ENCODE results near the gene MIAT. TPM values are rescaled to one million over a fixed set of nuclear protein-coding genes. Genes with fewer than 3 reads are reported as not detected.

MIAT gene
- total and polyA plus RNA-seq, 2 donors (not counting 3 experiments of a cell fraction or from before 2014, with no cell fraction given) = 0.03 to 0.80 TPM

DNA sequence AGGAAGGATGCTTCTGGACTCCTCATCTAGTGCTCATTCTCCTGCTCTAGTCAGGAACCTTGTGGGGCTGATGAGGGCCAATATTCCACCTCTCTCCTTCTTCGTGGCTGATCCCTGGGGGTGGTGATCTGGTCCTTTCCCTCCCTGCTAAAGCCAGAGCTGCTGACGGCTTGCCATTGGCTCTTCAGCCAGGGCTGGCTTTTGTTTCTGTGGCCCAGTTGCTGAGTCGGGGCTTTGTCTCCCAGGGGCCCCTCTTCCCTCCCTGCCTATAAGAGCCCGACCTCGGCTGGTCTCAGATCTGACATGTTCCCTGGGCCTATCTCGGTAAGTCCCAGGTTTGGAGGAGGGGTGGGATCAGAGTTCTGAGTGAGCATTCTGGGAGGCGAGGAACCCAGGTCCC lies 35.7 kb upstream of the MIAT start, which contains the start of gene CRYBA4:
Gene CRYBA4 (plus strand): TSS at position 301 of the 400 bp plus-strand sequence. CDS start 634 bp downstream, outside the sequence.
- no peaks in the 10 kb centered on the region for H3K9me3 ChIP-seq (replicated peaks; ENCODE audit: control insufficient read depth, insufficient read depth, low read length)
- BruUV-seq (replicated peaks) = no TSS peak
- H3K4me1 ChIP-seq (ENCODE audit: control insufficient read depth, extremely low read depth, insufficient read depth, low read length) = no peaks in the 10 kb centered on the region
- no peaks in the 10 kb centered on the region for H4K20me1 ChIP-seq (replicated peaks; ENCODE audit: control insufficient read depth, extremely low read depth, insufficient read depth, low read length)
- H3K9me1 ChIP-seq (replicated peaks; ENCODE audit: control insufficient read depth, extremely low read depth, insufficient read depth, low read length) = no peaks in the 10 kb centered on the region
- H3K36me3 ChIP-seq (ENCODE audit: control insufficient read depth in 2 of 2, extremely low read depth in 1 of 2, insufficient read depth in 2 of 2, low read length in 2 of 2) = no peaks in the 10 kb centered on the region
- ChIA-PET CTCF (no interaction called here), POLR2A (no interaction called here)
- no peak within 1 kb of the TSS for H3K4me3 ChIP-seq (replicated peaks in 1 of 3; ENCODE audit: insufficient read depth in 1 of 3, low read depth in 1 of 3, low read length in 3 of 3)
- FAIRE-seq (no peak), DNase-seq (ENCODE audit: low read depth, low spot score) (no peak)
- dilution Hi-C loops (cut with MboI; ENCODE audit: extremely low pct_ligation_motif_present, low sequenced_read_pairs) (no loop called here), intact Hi-C loops (cut with micrococcal nuclease) (no loop called here)
- H3K79me2 ChIP-seq (ENCODE audit: control insufficient read depth, insufficient read depth, low read length) = no peaks in the 10 kb centered on the region
- no peak within 1 kb of the TSS for H3K27ac ChIP-seq (ENCODE audit: insufficient read depth, low read depth, low read length)
- no peak within 1 kb of the TSS for H2AFZ ChIP-seq (ENCODE audit: low read depth, low read length)
- H3K27me3 ChIP-seq (ENCODE audit: control insufficient read depth in 2 of 2, insufficient read depth in 2 of 2, low read length in 2 of 2) = peaks cover 0 to 2% of the 10 kb centered on the region in 2 experiments
- no peak within 1 kb of the TSS for H3K4me2 ChIP-seq (ENCODE audit: insufficient read depth, low read length)
- no peak for TF ChIP-seq MYC (IDR thresholded peaks at IDR 0.05; ENCODE audit: low read depth, low read length)
- H3K9ac ChIP-seq (replicated peaks; ENCODE audit: extremely low read depth, insufficient read depth, low read length) = no peak within 1 kb of the TSS

DNA sequence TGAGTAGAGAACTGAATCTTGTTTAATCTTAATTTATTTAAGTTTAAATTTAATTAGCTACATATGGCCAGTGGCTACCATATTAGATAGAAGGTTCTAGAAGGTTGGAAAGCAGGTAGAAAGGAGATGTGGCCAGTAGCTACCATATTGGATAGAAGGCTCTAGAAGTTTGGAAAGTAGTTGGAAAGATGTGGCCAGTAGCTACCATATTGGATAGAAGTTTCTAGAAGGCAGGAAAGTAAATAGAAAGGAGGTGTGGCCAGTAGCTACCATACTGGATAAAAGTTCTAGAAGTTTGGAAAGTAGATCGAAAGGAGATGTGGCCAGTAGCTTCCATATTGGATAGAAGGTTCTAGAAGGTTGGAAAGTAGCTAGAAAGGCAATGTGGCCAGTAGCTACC lies 33.4 kb upstream of the MIAT start:
- Histone ChIP-seq H2AFZ (ENCODE audit: low read depth, low read length) (no peak overlapping the region), H3K79me2 (ENCODE audit: control insufficient read depth, insufficient read depth, low read length) (no peaks in the 10 kb centered on the region), H3K9me1 (replicated peaks; ENCODE audit: control insufficient read depth, extremely low read depth, insufficient read depth, low read length) (no peaks in the 10 kb centered on the region), H3K9ac (replicated peaks; ENCODE audit: extremely low read depth, insufficient read depth, low read length) (no peak overlapping the region), H3K36me3 (ENCODE audit: control insufficient read depth in 2 of 2, extremely low read depth in 1 of 2, insufficient read depth in 2 of 2, low read length in 2 of 2) (no peaks in the 10 kb centered on the region), H3K27ac (ENCODE audit: insufficient read depth, low read depth, low read length) (no peak overlapping the region), H4K20me1 (replicated peaks; ENCODE audit: control insufficient read depth, extremely low read depth, insufficient read depth, low read length) (no peaks in the 10 kb centered on the region), H3K4me2 (ENCODE audit: insufficient read depth, low read length) (no peak overlapping the region), H3K9me3 (replicated peaks; ENCODE audit: control insufficient read depth, insufficient read depth, low read length) (no peaks in the 10 kb centered on the region), H3K4me3 (replicated peaks in 1 of 3; ENCODE audit: insufficient read depth in 1 of 3, low read depth in 1 of 3, low read length in 3 of 3) (no peak overlapping the region), H3K4me1 (ENCODE audit: control insufficient read depth, extremely low read depth, insufficient read depth, low read length) (no peaks in the 10 kb centered on the region), H3K27me3 (ENCODE audit: control insufficient read depth in 2 of 2, insufficient read depth in 2 of 2, low read length in 2 of 2) (peaks cover 0 to 3% of the 10 kb centered on the region in 2 experiments)
- ChIA-PET POLR2A (interaction anchor here (0.7 kb wide), 1 partner anchor 78 kb away, joined by 3 read pairs; no protein-coding TSS in a partner anchor), CTCF (interaction anchor here (0.6 to 1.3 kb wide), 3 partner anchors 24 to 47 kb away, joined by 3 to 4 read pairs (median 3); no protein-coding TSS in a partner anchor)
- FAIRE-seq (no peak), DNase-seq (ENCODE audit: low read depth, low spot score) (no peak)
- BruUV-seq (replicated peaks) = no TSS peak
- intact Hi-C loops (cut with micrococcal nuclease) = no loop called here
- TF ChIP-seq MYC (IDR thresholded peaks at IDR 0.05; ENCODE audit: low read depth, low read length) (no peak), POLR2A (IDR thresholded peaks at IDR 0.05; ENCODE audit: low read depth, low read length) (no peak), FOS (IDR thresholded peaks at IDR 0.05; ENCODE audit: borderline replicate concordance, insufficient read depth, low read length) (no peak), GATA2 (IDR thresholded peaks at IDR 0.05; ENCODE audit: insufficient read depth, insufficient read length, low read depth, low read length) (no peak), POLR2AphosphoS5 (IDR thresholded peaks at IDR 0.05; ENCODE audit: insufficient read depth, low read depth, low read length) (no peak), EZH2 (IDR thresholded peaks at IDR 0.05; ENCODE audit: borderline replicate concordance, low read depth, low read length, severe bottlenecking) (no peak), JUN (IDR thresholded peaks at IDR 0.05; ENCODE audit: borderline replicate concordance, insufficient read depth, insufficient read length, low read depth) (no peak)
- TF ChIP-seq, protein P1, sequence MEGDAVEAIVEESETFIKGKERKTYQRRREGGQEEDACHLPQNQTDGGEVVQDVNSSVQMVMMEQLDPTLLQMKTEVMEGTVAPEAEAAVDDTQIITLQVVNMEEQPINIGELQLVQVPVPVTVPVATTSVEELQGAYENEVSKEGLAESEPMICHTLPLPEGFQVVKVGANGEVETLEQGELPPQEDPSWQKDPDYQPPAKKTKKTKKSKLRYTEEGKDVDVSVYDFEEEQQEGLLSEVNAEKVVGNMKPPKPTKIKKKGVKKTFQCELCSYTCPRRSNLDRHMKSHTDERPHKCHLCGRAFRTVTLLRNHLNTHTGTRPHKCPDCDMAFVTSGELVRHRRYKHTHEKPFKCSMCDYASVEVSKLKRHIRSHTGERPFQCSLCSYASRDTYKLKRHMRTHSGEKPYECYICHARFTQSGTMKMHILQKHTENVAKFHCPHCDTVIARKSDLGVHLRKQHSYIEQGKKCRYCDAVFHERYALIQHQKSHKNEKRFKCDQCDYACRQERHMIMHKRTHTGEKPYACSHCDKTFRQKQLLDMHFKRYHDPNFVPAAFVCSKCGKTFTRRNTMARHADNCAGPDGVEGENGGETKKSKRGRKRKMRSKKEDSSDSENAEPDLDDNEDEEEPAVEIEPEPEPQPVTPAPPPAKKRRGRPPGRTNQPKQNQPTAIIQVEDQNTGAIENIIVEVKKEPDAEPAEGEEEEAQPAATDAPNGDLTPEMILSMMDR (IDR thresholded peaks at IDR 0.05; ENCODE audit: extremely low read depth in 1 of 2, insufficient read depth in 1 of 2, low read depth in 1 of 2, low read length in 2 of 2) = no peak
- TF ChIP-seq, protein P2, sequence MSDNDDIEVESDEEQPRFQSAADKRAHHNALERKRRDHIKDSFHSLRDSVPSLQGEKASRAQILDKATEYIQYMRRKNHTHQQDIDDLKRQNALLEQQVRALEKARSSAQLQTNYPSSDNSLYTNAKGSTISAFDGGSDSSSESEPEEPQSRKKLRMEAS (IDR thresholded peaks at IDR 0.05; ENCODE audit: insufficient read depth, insufficient read length) = no peak
- dilution Hi-C loops (cut with MboI; ENCODE audit: extremely low pct_ligation_motif_present, low sequenced_read_pairs) = no loop called here
